ENCODE data around the gene IFT20. TPM values are rescaled to one million over a fixed set of nuclear protein-coding genes. Genes with fewer than 3 reads are reported as not detected.

IFT20 gene
- total and polyA plus RNA-seq, 9 of the 15 experiments (the other 6 are each of a cell fraction or from before 2014, with no cell fraction given), result 11.2 to 38.6 (median 20.1) TPM

- no TSS peak for BruUV-seq (replicated peaks)
- ATAC-seq (no peak; the same call in 2 of the 3 replicates), FAIRE-seq (no peak), DNase-seq (ENCODE audit: extremely low read depth in 1 of 4, low spot score in 3 of 4) (no peak)
- no peaks in the 10 kb centered on the region; the same call in none of the 2 replicates for H4K20me1 ChIP-seq (replicated peaks; ENCODE audit: control insufficient read depth, insufficient read depth, low read length)
- 94% methylated on average over 3 of the region's 10 CpGs for WGBS (ENCODE audit: insufficient coverage, low coverage, missing lambda C conversion rate)
- intact Hi-C loops (cut with micrococcal nuclease) (no loop called here), in situ Hi-C loops (cut with MboI) (no loop called here)
- H3K9me1 ChIP-seq (ENCODE audit: control insufficient read depth, insufficient read depth, low read length), result peaks cover 2% of the 10 kb centered on the region
- H3K27me3 ChIP-seq (ENCODE audit: control insufficient read depth in 2 of 2, insufficient read depth in 2 of 2, low read length in 2 of 2), result no peaks in the 10 kb centered on the region
- no peak overlapping the region for H3K27ac ChIP-seq (ENCODE audit: extremely low read depth, low read depth, low read length)
- ChIA-PET POLR2A (interaction anchor here (0.9 to 2.8 kb wide), 5 partner anchors 8 to 18 kb away, joined by 3 to 14 read pairs (median 5); partner anchors contain the start of genes IFT20, POLDIP2 and TNFAIP1), CTCF (ENCODE audit: low intra/inter-chr PET ratio) (no interaction called here)
- H3K4me3 ChIP-seq, result no peak overlapping the region
- H3K79me2 ChIP-seq (ENCODE audit: control insufficient read depth, insufficient read depth, low read length), result no peaks in the 10 kb centered on the region
- peaks cover 80% of the 10 kb centered on the region for H3K36me3 ChIP-seq (ENCODE audit: control insufficient read depth, insufficient read depth, low read length)
- H3K4me2 ChIP-seq (ENCODE audit: insufficient read depth, low read length), result no peak overlapping the region
- no peak overlapping the region for H2AFZ ChIP-seq (ENCODE audit: low read depth, low read length)
- H3K4me1 ChIP-seq (replicated peaks in 1 of 2; ENCODE audit: control insufficient read depth in 2 of 2, insufficient read depth in 2 of 2, low read length in 2 of 2), result peaks cover 0 to 6% of the 10 kb centered on the region in 2 experiments; a peak in 2 of 5 replicates
- peak overlapping the region in 1 of 2 experiments; percentile 20; a peak in 1 of 4 replicates for H3K9ac ChIP-seq (ENCODE audit: insufficient read depth in 1 of 2, low read depth in 2 of 2, low read length in 2 of 2)
- H3K9me3 ChIP-seq (replicated peaks; ENCODE audit: control insufficient read depth, insufficient read depth, low read depth, low read length), result no peaks in the 10 kb centered on the region
- TF ChIP-seq HMGXB4 (CRISPR knock-in tag; IDR thresholded peaks at IDR 0.05) (no peak), ZNF408 (CRISPR knock-in tag; IDR thresholded peaks at IDR 0.05; ENCODE audit: low read depth) (no peak), ZBTB5 (IDR thresholded peaks at IDR 0.05) (no peak), ZNF212 (CRISPR knock-in tag; IDR thresholded peaks at IDR 0.05) (no peak), ZBTB11 (CRISPR knock-in tag; IDR thresholded peaks at IDR 0.05) (no peak), TSHZ1 (CRISPR knock-in tag; IDR thresholded peaks at IDR 0.05) (no peak), CEBPB (tag; IDR thresholded peaks at IDR 0.05) (no peak), CBX5 (IDR thresholded peaks at IDR 0.05; ENCODE audit: borderline replicate concordance, low read depth) (no peak), DPF2 (IDR thresholded peaks at IDR 0.05) (no peak), ZNF431 (CRISPR knock-in tag; IDR thresholded peaks at IDR 0.05) (no peak), ZBTB7A (IDR thresholded peaks at IDR 0.05; ENCODE audit: borderline replicate concordance, control insufficient read depth, low read depth, low read length) (no peak)
These were observed 8.2 kb upstream of the IFT20 start for GRCh38 chr17:28343491-28343932.

All from K562 (cell line).